Activated T-helper 1 cell treated with anti-CD3 and anti-CD28 coated beads, Interleukin-2, amount 50 U/mL, for 16 hours (primary cell): ENCODE data around the gene KIF26A.

Experiments
- DNase-seq, 2 donors: peaks; one replicate each; pipeline ENCODE4 v3.0.0-alpha.2; 2020; ENCODE audit warnings: low read depth in 1 of 2, low spot score in 1 of 2

Gene KIF26A

DNA sequence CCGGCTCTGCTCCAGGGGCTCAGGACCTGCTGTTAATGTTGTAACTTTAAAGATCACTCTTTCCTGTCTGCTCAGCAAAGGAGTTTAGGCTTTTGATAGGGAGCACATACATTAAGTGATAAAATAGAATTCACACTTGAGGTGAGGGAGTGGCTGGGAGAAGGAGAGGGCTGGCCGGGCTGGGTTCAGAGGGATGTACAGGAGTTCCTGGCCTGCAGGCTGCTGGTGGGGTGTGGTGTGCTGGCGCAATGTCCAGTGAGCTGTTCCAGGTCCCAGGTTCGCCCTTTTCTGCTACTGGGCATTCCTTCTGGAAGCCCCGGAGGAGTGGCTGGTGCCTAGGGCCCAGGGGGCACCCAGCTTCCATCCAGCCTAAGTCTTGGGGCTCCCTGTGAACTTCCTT, 17.8 kb downstream of the KIF26A start:
- DNase-seq = no peak

DNA sequence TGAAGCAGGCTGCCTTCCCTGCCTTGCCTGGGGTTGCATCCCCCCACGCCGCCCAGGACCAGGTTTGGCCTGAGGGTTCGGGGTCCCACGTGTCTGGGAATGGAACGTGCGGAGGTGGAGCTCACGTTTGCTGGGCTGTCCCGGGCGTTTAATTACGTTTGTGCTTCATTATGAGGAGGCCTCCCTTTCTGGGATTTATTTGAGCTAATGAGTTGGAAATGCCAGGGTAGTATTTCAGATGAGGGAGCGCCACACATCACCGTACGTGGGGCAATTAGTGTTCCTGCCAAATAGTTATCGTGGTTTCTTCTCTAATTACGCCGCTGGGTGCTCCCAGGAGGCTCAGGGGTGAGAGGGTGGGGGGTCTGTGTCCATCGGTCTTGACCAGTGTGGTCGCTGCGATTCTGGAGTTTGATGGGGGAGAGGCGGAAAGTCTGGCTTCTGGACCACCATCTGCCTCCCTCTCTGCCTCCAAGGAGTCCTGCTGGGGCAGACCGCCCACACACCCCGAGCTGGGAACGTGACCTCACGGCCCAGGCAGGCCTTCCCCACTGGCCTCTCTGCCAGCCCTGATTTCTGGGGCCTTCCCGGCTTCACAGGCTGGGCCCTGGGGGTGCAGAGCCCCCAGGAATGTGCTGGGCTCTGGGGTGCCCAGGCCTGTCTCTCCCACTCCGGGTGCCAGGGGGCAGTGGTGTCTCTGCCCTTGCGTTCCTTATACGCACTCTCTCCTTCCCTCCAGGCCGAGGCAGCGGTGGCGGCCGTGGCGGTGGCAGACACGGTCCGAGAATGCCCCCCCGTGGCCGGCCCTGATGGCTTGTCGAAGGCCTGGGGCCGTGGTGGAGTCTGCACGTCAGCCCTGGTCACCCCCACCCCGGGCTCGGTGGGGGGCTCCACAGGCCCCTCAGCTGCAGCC, 18.9 kb downstream of the KIF26A start:
- DNase-seq = no peak

DNA sequence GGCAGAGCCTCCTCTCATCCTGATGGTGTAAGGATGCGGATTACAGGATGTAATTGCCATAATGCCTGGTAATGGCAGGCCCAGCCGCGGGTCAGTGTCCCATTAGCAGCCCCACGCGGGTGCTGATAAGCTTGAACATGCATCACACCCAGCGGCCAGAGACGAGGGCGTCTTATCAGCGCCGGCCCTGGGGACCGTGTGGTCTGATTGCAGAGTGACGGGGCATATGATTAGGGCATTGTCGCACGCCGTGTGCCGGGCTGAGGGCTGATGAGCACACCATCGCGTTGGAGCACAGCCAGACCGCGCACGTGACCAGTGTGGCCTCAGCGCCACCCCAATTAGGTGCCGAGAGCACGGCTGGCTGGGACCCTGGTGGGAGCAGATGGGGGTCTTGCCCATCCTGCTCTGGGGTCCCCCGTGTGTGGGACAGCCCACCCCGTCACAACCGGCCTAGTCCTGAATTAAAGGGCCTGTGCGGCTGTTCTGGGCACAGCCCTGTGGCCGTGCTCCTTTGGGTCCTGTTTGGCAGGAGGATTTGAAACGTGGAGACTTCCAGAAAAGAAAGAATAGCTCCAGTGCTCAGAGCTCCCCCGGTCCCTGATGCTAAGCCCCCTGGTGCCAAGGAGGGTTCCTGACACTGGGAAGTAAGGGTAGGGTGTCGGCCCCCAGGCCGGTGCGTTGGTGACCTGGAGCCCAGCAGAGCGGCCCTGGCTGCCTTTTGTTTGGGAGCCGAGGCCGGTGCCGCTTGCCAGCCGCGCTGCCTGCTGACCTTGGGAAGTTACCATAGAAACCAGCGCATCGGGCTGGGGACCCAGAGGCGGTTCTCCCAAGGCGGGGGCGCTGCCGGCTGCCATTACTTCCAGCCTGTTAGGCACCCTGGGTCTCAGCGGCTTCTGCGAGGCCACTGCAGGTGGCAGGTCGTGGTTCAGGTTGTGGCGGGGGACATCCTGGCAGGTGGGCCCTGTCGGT, 20.7 kb downstream of the KIF26A start:
- DNase-seq = no peak

DNA sequence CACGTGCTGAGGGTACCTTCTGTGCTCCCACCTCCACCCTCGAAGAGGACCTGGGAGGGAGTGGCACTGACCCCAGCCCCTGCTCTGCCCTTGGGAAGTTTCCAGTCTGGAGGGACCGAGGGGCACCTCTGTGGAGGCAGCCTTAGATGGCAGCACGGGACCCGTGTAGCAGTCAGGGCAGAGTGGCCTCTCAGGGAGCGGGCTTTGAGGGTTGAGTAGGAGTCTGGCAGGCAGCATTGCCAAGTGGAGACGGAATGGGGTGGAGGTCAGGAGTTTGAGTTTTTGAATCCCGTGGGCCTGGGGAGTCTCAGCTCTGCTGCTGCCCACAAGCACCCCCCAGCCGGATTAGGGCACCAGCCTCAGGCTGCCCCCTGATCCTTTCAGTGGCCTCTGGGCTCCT, 21.6 kb downstream of the KIF26A start:
- no peak for DNase-seq

DNA sequence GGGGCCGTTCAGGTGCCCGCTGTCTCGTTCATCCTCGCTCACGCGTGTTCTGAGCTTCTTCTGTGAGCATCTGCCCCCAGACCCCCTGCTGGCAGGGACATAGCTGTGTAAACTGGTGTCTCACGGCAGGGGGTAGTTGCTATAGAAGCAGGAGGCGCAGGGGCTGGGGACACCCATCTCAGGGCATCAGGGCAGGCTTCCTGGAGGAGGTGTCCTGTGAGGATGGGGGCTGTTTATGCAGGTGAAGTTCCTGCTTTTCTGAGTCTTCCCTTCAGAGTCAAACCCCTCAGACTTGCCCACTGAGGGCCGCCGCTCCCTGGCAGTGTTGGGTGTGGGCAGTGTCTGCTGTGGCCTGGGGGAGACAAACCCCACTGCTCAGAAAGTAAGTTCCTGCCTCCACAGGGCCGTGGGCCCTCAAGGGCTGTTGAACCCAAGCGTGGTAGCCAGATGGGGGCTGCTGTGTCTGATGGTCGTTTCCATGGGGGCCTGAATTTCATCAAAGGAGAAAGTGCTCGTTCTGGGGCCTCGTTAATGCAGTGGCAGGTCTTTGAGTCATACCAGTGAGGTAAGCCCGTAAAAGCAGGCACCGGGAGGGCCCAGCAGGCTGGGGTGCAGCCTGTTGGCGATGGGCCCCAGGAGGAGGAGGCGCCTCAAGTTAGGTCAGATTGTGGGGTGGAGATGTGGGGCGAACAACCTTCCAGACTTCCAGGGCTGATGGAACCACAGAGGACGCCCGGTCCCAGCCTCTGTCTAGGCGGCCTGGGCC, 23.4 kb downstream of the KIF26A start:
- no peak for DNase-seq

DNA sequence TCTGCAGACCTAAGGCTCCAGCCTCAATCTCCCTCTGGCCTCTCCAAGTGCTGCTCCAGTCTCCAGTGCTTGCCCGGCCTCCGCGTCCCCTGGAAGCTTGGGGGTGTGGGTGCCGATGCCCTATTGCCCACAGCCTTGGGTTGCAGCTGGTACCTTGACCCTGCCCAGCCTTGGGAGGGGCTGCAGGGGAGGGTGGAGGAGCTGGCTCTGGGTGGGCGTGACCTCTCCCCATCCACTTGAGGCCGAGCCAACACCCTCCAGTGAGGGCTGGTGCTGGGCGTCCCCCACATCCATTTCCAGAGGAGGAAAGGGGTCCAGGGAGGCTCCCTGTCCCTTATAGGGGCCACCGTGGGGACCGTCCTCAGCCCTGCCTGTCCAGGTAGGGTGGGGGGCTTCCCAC, 24.1 kb downstream of the KIF26A start:
- DNase-seq = no peak

DNA sequence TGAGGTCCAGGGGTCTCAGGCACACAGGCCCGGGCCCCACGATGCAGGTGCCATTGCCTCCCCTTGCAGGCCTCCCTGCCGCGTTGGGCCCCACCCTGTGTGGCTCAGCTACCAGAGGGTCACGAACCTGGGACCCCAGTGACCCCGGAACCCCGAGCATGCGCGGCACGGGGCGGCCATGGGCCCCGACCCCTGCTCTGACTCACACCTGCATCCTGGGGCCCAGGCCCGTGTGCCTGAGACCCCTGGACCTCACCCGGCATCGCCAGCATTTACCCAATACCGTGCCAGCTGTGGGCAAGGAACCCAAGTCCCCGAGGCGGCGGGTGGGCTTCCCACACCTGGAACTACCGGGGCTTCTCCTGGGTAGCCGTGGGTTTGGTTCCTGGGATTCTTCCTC, 25.2 kb downstream of the KIF26A start:
- DNase-seq = no peak

DNA sequence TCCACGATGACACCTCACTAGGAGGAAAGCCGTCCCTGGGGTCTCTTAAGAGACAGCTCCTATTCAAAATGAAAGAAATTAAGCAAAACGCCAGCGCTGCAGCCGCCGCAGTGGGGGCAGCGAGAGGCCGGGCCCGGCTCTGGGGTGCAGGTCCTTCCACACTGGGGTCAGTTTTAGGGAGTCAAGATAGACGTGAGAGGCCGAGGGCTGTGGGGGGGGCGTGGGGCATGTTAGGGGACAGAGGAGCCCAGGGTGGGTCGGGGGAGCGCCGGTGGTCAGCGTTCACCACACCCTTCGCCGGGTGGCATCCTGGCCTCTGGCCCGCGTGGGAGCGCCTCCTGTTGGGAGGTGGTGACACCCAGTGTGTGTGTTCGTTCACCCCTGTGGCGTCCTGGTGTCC, 25.7 kb downstream of the KIF26A start:
- no peak for DNase-seq

DNA sequence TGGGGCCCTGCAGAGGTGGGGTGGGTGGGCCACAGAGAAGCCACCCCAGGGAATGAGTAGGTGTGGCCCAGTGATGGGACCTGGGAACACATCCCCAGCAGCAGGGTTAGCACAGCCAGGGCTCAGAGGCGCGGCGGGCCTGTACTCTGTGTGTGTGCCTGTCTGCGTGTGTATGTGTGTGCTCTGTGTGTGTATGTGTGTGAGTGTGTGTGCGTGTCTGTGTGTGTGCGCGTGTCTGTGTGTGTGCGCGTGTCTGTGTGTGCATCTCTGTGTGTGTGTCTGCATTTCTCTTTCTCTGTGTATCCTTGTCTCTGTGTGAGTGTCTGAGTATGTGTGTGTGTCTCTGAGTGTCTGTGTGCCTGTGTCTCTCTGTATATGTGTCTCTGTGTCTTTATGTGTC, 26.1 kb downstream of the KIF26A start:
- no peak for DNase-seq

DNA sequence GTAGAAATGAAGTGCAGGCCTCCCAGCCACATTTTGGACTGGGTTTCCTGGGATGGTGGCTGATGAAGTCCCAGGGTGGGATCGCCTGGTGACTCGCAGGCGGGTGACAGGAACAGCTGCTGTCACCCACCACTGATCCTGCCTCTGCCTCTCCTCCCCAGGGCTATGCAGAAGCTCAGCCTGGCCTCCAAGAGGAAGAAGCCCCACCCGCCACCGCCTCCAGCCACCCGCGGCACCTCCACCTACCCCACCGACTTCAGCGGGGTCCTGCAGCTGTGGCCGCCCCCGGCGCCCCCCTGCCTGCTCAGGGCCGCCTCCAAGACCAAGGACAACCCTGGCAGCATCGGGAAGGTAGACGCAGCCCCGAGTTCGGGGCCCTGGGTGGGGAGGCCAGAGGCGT, 28.3 kb downstream of the KIF26A start:
- DNase-seq = no peak

DNA sequence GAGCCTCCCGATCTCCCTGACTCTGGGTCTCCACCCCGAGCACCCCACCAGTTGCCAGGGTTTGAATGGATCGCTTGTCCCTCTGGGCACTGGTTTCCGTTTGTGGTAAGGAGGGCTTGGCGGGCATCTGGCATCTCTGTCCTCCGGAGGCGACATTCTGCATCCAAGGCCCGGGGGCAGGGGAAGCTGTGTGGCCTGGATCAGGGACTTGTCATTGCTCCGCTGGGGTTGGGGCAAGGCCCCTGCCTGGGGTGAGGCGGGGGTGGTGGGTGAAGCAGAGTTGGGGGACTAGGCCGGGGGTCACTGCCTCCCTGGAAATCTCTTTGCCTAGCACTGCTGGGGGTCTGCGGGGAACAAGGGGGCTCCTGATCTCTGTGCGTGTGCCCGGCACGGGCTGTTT, 30.2 kb downstream of the KIF26A start:
- no peak for DNase-seq

DNA sequence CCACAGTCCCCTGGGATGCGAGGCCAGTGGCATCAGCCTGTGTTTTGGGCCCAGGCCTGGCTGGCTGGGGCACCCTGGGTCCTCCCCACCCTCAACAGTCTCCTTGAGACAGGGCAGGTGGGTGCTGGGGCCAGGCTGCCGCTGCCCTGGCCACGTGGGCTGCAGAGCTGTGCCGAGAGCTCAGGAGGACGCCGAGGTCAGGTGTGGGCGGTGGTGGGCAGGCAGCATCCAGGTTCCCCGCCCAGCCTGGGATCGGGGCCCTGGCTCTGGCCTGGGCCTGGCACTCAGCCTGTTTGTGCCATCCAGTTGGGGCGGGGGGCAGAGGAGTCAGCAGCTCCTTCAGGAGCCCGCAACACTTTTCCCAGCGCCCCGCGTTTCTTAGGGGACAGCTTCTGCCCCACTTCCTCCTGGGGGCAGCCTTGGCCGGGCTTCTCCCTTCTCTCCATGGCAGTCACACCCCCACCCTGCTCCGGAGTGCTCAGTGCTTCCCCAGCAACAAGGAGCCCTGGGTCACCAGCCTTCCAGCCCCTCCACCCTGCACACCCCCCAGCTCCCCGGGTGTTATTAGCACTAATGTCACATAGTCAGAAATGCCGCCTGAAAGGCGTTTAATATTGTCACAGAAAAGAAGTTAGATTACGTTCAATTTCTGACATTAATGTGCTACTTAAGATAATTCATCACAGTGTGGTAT, 30.8 kb downstream of the KIF26A start:
- no peak for DNase-seq

DNA sequence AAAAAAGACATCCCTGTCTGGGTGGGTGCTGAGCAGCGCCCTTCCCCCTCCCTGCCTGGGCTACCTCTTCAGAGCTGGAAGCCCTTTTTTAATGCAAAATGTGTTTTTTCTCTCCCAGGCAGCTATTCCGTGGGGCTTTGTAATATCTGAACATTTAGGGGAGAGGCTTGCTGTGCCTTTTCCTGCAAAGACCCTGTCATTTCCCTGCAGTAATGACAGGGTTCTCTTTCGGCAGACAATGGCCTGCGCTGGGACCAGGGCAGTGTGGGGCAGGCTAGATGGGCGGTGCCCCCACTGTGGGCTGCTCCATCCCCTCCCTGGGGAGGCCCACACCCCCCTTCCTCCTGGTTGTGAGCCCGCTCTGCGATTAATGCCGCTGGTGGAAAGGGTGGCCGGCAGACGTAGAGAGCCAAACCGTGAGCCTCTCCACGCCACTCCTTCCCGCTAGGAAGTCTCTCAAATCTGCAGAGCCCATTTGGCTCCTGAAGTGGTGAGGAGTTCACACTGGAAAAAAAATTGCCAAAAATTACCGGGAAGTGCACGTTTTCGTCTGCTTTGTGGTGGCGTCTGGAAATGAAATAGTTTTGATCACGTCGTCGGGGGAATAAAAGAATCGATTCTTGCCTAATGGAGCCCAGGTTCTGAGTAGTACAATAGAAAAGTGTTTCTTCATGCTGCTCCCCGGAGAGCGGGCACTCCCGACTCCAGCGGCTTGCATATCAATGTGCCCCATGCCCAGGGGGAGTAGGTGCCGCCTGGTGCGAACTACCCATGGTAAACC, 31.5 kb downstream of the KIF26A start:
- no peak for DNase-seq

DNA sequence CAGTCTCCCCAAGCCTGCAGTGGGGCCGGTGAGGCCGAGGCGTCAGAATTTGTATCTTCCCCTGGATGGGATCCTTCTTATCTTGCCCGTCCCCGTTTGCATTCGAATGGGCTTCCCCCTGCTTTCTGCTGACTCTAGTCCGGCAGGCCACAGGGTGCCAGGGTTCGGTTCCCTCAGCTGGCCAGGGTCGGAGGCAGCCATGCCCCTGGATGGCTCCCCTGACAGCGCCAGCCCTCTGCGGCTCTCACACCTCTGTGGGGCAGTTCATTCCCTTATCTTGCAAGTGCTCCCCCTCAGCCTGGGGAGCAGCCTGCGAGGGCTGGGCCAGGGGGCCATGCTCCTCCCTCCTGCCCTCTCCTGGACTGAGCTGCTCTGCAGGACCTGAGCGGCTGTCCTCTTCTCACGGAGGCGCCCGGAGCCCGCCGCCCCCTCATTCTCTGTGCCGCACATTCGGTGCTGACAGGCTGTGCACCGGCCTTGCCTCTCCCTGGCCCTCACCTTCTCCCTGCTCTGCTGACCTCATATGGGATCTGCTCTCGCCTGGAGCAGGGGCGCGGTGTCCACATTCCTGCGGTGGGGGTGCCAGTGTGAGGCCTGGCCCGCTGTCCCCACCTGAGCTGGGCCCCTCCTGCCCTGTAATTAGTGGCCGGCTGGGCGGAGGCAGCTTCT, 32.8 kb downstream of the KIF26A start:
- no peak for DNase-seq

DNA sequence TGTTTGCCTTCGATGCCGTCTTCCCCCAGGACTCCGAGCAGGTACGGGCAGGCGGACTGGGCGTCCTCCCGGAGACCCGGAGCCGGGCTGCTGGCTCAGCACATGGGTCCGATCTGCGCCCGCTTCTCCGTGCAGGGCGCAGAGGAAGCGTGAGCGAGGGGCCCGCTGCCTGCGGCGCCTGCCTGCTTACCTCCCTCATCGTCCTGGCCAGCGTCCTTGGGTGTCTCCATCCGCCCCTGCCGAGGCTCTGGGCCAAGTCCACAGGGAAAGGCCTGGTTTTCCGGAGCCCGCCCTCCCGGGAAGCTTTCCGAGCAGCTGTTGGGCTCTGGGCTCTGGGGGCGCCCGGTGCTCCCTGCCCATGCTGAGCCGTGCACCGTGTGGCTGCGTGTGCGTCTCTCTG, 33.5 kb downstream of the KIF26A start:
- DNase-seq = no peak

DNA sequence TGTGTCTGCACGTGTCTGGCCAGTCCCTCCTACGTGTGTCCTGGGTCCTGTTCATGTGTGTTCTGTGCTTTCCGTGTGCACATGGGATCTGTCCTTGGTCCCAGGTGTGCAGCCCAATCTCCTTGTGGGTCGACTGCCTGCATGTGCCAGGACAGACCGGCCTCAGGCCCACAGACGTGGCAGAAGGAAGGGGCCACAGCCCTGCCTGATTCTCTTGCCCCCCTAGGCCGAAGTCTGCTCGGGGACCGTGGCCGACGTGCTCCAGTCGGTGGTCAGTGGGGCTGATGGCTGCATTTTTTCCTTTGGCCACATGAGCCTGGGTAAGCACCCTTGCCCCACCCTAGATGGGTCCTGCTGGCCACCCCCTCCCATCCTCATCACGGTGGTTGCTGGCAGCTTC, 34.0 kb downstream of the KIF26A start:
- no peak for DNase-seq

DNA sequence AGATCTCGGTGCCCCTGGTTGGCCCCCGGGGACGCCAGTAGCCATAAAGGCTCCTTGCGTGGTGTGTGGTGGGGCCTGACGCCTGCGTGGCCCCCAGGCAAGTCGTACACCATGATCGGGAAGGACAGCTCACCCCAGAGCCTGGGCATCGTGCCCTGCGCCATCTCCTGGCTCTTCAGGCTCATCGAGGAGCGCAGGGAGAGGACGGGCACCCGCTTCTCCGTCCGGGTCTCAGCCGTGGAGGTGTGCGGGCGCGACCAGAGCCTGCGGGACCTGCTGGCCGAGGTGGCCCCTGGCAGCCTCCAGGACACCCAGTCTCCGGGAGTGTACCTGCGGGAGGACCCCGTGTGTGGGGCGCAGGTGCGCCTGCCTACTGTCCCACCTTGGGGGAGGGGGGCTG, 34.5 kb downstream of the KIF26A start:
- DNase-seq = no peak

DNA sequence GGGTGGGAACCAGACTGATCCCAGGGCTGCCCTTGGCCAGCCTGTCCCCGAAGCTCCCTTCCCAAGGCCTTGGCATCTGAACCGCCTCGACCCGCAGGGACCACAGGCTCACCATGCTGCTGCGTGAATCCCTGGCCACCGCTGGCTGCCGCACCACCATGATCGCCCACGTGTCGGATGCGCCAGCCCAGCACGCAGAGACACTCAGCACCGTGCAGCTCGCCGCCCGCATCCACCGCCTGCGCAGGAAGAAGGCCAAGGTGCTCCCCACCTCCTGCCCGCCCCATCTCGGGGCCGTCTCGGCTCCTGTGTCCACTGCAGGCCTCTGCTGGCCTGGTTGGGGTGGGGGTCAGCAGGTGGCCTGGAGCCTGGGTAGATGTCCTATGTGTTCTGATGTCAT, 35.7 kb downstream of the KIF26A start:
- DNase-seq = no peak

DNA sequence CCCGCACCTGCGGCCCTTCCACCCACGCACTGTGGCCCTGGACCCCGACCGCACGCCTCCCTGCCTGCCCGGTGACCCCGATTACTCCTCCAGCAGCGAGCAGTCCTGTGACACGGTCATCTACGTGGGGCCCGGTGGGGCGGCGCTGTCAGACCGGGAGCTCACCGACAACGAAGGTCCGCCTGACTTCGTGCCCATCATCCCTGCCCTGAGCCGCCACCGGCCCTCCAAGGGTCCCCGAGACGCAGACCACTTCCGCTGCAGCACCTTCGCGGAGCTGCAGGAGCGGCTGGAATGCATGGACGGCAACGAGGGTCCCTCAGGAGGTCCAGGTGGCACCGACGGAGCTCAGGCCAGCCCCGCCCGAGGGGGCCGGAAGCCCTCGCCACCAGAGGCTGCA, 36.7 kb downstream of the KIF26A start:
- no peak for DNase-seq
